GM12864 (cell line): ENCODE data around the gene TMEM258.

Experiments used
- DNase-seq: peaks from one replicate; pipeline ENCODE4 v3.0.0-alpha.2; 2011; ENCODE audit warnings: low read depth
- H3K4me3 ChIP-seq: 2 replicates; pipeline ENCODE4 v1.5.1; 2011; ENCODE audit warnings: mild to moderate bottlenecking, low read depth, low read length, control low read depth
- TF ChIP-seq, protein P1 (sequence below): IDR thresholded peaks from 2 replicates; pipeline ENCODE4 v1.5.1; 2011; ENCODE audit warnings: low read depth, mild to moderate bottlenecking, moderate library complexity, low read length, control low read depth, inconsistent platforms; ENCODE audit errors: missing control alignments

The TMEM258 gene

DNA sequence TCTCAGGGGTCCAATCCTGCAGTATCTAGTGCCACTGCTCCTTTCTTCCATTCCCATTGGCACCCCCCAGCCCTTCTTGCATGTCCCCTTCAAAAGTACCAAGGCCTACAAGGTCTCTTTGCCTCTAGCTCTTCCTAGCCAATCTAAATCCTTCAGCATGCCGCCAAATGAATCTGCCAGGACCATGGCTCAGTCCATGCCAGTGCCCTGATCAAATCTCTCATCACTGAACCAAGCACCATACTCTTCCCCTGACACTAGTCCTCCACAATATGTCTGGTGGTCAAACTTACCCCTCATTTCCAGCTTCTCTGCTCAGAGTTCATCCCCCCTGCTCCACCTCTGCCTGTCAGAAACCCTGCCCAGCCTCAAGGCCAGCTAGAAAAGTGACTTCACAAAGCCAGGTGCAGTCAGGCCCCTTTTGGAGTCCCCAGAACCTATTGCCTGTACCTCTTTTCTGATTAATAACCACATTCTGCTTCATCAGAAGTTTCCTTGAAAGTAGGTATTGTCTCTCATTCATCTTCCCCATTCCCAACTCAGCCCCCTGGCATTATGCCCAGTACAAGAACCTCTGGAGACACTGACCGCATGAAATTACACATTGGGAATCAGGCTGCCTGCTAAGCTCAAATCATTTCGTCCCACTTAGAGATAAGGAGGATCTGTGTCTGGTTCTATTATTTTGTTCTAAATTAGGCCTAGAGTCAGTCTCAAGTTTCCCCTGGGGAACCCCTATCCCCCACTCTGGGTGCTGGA is 11.7 kb upstream of the TMEM258 start:
- no peak for DNase-seq
- TF ChIP-seq, protein P1, sequence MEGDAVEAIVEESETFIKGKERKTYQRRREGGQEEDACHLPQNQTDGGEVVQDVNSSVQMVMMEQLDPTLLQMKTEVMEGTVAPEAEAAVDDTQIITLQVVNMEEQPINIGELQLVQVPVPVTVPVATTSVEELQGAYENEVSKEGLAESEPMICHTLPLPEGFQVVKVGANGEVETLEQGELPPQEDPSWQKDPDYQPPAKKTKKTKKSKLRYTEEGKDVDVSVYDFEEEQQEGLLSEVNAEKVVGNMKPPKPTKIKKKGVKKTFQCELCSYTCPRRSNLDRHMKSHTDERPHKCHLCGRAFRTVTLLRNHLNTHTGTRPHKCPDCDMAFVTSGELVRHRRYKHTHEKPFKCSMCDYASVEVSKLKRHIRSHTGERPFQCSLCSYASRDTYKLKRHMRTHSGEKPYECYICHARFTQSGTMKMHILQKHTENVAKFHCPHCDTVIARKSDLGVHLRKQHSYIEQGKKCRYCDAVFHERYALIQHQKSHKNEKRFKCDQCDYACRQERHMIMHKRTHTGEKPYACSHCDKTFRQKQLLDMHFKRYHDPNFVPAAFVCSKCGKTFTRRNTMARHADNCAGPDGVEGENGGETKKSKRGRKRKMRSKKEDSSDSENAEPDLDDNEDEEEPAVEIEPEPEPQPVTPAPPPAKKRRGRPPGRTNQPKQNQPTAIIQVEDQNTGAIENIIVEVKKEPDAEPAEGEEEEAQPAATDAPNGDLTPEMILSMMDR: no peak

DNA sequence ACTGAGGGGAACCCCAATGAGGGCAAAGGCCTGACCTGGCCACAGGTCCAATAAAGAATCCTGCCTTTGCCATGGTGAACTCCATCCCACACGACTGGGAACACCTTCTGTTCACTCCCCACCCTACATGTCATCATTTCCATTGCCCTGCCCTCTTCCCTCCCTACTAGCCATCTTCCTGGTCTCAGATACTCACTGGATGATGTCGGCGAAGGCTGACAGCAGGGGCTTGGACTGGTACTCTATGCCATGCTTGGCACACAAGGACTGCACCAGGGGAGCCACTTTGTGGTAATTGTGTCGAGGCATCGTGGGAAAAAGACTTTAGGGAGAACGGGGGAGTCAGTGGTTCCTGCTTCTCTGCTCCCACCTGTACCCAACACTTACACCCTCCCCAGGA is 10.2 kb upstream of the TMEM258 start:
- TF ChIP-seq, protein P1: no peak
- no peak for DNase-seq
- H3K4me3 ChIP-seq: no peak overlapping the region

More for the DNA sequence above, 11.7 kb upstream of the TMEM258 start:
- H3K4me3 ChIP-seq: no peak overlapping the region

DNA sequence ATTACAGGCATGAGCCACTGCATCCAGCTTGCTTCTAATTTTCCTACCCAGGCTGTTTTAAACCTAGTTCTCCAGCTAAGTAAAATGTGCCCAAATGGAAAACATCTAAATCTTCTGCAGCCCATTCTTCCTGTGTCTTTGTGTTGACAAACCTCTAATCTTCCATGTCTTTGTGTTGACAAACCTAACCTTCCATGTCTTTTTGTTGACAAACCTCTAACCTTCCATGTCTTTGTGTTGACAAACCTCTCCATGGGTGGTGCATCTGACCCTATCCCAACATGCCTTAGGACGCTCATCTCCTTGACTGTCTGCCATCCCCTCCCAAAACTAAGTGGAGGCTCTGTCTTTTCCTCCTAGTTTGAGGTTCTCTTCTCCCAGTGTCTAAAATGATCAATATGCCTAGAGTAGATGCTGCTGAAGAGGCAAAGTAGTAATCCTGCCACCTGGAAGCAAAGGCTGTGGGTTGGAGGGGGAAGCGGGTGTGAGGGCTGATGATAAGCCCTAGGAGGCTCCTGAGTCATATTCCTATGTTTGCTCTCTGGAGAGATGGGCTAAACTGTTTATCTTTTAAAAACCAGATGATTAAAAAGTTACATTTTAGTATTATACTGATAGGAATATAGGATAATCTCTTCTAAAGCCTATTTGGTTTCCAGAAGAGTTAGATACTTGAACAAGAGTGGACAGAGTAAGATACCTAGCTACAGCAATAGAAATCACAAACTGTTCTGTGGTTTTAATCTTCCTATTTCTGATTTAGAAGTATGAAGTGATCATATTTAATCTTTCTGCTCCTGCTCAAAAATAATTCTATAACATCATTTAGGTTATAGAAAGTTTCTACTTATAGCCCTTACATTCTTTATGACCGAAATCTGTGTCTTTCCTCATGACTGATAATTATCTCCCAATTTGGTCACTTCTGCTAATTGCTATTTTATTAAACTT is 8.2 kb upstream of the TMEM258 start:
- no peak for DNase-seq
- TF ChIP-seq, protein P1: no peak
- H3K4me3 ChIP-seq: no peak overlapping the region

DNA sequence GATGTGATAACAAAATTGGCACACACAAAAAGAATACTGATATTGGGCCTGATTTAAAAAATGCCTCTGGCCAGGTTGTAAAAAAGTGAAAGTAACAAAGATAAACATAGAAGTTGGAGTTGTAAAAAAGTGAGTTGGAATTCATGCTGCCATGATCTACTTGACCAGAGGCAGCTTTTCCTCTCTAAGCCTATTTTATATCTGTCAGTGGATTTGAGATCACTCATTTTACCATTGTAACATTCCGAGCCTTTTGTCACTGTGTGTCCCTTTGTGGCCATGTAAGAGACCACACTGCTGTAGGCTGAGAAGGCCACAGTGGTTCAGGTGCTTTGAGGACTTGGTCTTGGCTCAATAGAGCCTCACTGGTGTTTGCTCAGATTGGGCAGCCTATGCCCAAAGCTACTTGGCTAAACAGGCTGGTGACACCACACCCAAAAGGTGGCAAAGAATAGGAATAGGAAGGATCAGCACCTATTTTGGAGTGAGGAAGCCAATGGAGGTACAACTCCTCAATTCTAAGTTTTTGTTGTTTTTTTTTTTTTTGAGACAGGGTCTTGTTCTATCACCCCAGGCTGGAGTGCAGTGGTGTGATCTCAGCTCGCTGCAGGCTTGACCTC is 7.4 kb upstream of the TMEM258 start:
- H3K4me3 ChIP-seq: no peak overlapping the region
- DNase-seq: no peak
- TF ChIP-seq, protein P1: no peak

DNA sequence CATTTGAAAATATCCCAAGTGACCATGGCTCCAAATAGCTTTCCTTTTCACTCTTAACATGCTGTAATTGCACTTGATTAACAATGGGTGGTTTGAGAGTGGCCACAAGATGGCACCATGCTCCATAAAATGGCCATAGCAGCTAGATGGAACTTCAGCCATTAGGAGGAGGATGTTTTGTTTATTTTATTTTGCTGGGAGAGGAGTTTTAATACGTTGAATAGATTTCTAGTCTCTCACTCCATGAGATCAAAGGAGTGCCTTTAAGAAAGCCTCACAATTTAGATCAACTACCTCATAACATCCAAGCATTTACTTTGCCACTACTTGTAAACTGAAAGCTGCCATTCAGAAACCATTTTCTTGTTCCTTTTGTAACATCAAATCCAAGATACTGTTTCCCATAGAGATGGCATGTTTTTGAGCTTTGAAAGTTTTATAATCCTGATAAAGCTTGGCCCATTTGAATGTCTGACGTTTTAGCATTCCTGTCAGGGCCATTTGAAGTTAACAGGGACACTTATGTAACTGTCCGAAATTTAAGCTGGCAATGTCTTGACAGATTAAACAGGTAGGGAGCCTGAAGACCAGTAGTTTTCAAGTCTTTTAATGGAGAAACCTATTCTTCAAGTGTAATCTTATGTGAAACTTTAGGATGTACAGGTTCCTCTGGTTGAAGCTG is 5.0 kb upstream of the TMEM258 start:
- H3K4me3 ChIP-seq: no peak overlapping the region
- TF ChIP-seq, protein P1: peak; percentile 66
- DNase-seq: peak; percentile 61

DNA sequence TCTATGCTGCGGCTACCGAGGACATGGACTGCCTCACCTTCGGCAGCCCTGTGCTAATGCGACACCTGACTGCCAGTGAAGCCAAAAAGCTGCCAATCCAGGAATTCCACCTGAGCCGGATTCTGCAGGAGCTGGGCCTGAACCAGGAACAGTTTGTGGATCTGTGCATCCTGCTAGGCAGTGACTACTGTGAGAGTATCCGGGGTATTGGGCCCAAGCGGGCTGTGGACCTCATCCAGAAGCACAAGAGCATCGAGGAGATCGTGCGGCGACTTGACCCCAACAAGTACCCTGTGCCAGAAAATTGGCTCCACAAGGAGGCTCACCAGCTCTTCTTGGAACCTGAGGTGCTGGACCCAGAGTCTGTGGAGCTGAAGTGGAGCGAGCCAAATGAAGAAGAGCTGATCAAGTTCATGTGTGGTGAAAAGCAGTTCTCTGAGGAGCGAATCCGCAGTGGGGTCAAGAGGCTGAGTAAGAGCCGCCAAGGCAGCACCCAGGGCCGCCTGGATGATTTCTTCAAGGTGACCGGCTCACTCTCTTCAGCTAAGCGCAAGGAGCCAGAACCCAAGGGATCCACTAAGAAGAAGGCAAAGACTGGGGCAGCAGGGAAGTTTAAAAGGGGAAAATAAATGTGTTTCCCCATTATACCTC is 3.6 kb upstream of the TMEM258 start:
- DNase-seq: no peak
- TF ChIP-seq, protein P1: no peak
- H3K4me3 ChIP-seq: no peak overlapping the region
